ENCODE data around the gene KRTAP4-9.

KRTAP4-9 gene

GRCh38 chr17:41140360-41141131 lies 35.4 kb downstream of the KRTAP4-9 start, which contains the start of gene KRTAP4-6:
KRTAP4-6 (minus strand) TSS chr17:41140544; CDS start chr17:41140487, 57 bp downstream.
- no peak for TF ChIP-seq ZNF565 (CRISPR knock-in tag; conservative IDR thresholded peaks at IDR 0.05; ENCODE audit: low read depth)
- TF ChIP-seq TCF4 (CRISPR knock-in tag; IDR thresholded peaks at IDR 0.05; ENCODE audit: borderline replicate concordance) = no peak
- TF ChIP-seq TOX (CRISPR knock-in tag; IDR thresholded peaks at IDR 0.05; ENCODE audit: borderline replicate concordance) = no peak
- TF ChIP-seq, protein P1, sequence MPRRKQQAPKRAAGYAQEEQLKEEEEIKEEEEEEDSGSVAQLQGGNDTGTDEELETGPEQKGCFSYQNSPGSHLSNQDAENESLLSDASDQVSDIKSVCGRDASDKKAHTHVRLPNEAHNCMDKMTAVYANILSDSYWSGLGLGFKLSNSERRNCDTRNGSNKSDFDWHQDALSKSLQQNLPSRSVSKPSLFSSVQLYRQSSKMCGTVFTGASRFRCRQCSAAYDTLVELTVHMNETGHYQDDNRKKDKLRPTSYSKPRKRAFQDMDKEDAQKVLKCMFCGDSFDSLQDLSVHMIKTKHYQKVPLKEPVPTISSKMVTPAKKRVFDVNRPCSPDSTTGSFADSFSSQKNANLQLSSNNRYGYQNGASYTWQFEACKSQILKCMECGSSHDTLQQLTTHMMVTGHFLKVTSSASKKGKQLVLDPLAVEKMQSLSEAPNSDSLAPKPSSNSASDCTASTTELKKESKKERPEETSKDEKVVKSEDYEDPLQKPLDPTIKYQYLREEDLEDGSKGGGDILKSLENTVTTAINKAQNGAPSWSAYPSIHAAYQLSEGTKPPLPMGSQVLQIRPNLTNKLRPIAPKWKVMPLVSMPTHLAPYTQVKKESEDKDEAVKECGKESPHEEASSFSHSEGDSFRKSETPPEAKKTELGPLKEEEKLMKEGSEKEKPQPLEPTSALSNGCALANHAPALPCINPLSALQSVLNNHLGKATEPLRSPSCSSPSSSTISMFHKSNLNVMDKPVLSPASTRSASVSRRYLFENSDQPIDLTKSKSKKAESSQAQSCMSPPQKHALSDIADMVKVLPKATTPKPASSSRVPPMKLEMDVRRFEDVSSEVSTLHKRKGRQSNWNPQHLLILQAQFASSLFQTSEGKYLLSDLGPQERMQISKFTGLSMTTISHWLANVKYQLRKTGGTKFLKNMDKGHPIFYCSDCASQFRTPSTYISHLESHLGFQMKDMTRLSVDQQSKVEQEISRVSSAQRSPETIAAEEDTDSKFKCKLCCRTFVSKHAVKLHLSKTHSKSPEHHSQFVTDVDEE (CRISPR knock-in tag; IDR thresholded peaks at IDR 0.05) = no peak
- no peak for TF ChIP-seq ZC3H10 (CRISPR knock-in tag; IDR thresholded peaks at IDR 0.05)
- TF ChIP-seq PPARA (CRISPR knock-in tag; IDR thresholded peaks at IDR 0.05; ENCODE audit: borderline replicate concordance) = no peak
- TF ChIP-seq CSRNP3 (CRISPR knock-in tag; IDR thresholded peaks at IDR 0.05) = no peak
- ATAC-seq = no peak

DNA sequence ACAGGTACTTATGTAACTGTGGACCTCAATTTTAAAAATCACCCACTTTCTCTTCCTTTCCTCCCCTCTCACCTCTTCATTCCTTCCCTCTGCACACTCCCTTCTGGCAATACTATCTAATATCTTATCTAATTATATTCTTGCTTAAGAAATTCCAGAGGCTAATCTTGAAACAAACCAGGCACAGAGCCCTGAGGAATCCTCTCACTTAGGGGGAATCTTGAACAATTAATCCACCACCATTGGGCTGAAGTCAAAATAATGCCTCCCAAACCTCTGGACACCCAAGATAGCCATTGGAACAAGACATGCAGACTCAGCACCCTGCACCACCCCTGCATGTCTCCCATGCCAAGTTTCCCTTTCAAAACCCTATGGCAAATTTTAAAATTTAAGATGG lies 36.2 kb downstream of the KRTAP4-9 start:
- no peak for ATAC-seq
- TF ChIP-seq, protein P2, sequence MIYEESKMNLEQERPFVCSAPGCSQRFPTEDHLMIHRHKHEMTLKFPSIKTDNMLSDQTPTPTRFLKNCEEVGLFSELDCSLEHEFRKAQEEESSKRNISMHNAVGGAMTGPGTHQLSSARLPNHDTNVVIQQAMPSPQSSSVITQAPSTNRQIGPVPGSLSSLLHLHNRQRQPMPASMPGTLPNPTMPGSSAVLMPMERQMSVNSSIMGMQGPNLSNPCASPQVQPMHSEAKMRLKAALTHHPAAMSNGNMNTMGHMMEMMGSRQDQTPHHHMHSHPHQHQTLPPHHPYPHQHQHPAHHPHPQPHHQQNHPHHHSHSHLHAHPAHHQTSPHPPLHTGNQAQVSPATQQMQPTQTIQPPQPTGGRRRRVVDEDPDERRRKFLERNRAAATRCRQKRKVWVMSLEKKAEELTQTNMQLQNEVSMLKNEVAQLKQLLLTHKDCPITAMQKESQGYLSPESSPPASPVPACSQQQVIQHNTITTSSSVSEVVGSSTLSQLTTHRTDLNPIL (CRISPR knock-in tag; IDR thresholded peaks at IDR 0.05; ENCODE audit: low read depth) = no peak
- no peak for TF ChIP-seq OSR1 (CRISPR knock-in tag; IDR thresholded peaks at IDR 0.05)
- TF ChIP-seq, protein P1 (CRISPR knock-in tag; IDR thresholded peaks at IDR 0.05) = no peak
- no peak for TF ChIP-seq ZNF70 (CRISPR knock-in tag; IDR thresholded peaks at IDR 0.05)
- no peak for TF ChIP-seq ZFP3 (CRISPR knock-in tag; IDR thresholded peaks at IDR 0.05)
- no peak for TF ChIP-seq TOX (CRISPR knock-in tag; IDR thresholded peaks at IDR 0.05; ENCODE audit: borderline replicate concordance)

DNA sequence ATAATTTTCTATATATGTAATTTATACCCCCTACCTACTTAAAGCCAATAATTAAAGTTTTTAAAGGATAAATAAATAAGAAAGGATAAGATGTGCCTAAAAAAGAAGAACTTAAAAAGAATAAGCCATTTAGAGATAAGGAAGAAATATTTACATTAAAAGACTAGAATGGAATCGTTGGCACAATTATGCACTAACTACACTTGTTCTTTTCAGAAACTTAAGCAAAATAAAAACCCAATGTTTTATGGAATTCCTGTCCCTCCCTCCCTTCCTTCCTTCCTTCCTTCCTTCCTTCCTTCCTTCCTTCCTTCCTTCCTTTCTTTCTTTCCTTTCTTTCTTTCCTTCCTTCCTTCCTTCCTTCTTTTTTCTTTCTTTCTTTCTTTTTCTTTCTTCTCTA lies 39.7 kb downstream of the KRTAP4-9 start:
- ATAC-seq = no peak
- TF ChIP-seq CSRNP3 (CRISPR knock-in tag; IDR thresholded peaks at IDR 0.05) = no peak
- TF ChIP-seq PPARA (CRISPR knock-in tag; IDR thresholded peaks at IDR 0.05; ENCODE audit: borderline replicate concordance) = no peak
- TF ChIP-seq, protein P3, sequence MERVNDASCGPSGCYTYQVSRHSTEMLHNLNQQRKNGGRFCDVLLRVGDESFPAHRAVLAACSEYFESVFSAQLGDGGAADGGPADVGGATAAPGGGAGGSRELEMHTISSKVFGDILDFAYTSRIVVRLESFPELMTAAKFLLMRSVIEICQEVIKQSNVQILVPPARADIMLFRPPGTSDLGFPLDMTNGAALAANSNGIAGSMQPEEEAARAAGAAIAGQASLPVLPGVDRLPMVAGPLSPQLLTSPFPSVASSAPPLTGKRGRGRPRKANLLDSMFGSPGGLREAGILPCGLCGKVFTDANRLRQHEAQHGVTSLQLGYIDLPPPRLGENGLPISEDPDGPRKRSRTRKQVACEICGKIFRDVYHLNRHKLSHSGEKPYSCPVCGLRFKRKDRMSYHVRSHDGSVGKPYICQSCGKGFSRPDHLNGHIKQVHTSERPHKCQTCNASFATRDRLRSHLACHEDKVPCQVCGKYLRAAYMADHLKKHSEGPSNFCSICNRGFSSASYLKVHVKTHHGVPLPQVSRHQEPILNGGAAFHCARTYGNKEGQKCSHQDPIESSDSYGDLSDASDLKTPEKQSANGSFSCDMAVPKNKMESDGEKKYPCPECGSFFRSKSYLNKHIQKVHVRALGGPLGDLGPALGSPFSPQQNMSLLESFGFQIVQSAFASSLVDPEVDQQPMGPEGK (CRISPR knock-in tag; IDR thresholded peaks at IDR 0.05; ENCODE audit: borderline replicate concordance) = no peak
- no peak for TF ChIP-seq OSR1 (CRISPR knock-in tag; IDR thresholded peaks at IDR 0.05)
- TF ChIP-seq GLIS3 (CRISPR knock-in tag; IDR thresholded peaks at IDR 0.05) = no peak
- no peak for TF ChIP-seq ISL1 (CRISPR knock-in tag; IDR thresholded peaks at IDR 0.05)
- no peak for TF ChIP-seq ZNF70 (CRISPR knock-in tag; IDR thresholded peaks at IDR 0.05)
- TF ChIP-seq POU6F1 (CRISPR knock-in tag; IDR thresholded peaks at IDR 0.05; ENCODE audit: borderline replicate concordance, low read depth) = no peak
- no peak for TF ChIP-seq TOX (CRISPR knock-in tag; IDR thresholded peaks at IDR 0.05; ENCODE audit: borderline replicate concordance)
- TF ChIP-seq, protein P1 (CRISPR knock-in tag; IDR thresholded peaks at IDR 0.05) = no peak
- no peak for TF ChIP-seq ZNF8 (CRISPR knock-in tag; IDR thresholded peaks at IDR 0.05)
- no peak for TF ChIP-seq ZC3H10 (CRISPR knock-in tag; IDR thresholded peaks at IDR 0.05)
- no peak for TF ChIP-seq ARNTL (CRISPR knock-in tag; IDR thresholded peaks at IDR 0.05; ENCODE audit: borderline replicate concordance, low read depth)
- TF ChIP-seq RARB (CRISPR knock-in tag; IDR thresholded peaks at IDR 0.05) = no peak
